ENCODE measurements around the gene SEMA7A.
"Not testable (repeated sequence)": the region's sequence is repeated elsewhere in the genome, so short reads cannot be mapped to it uniquely, and the experiment has no call there.

Gene SEMA7A

GRCh38 chr15:74367296-74367854 lies 66.4 kb downstream of the SEMA7A start, which contains the start of gene CYP11A1:
CYP11A1 (minus strand) TSS chr15:74367646; CDS start chr15:74367585, 61 bp downstream.
- no peak for DNase-seq

GRCh38 chr15:74365598-74366445 lies 67.9 kb downstream of the SEMA7A start:
- DNase-seq, result no peak

- DNase-seq, result no peak
These were observed 68.7 kb downstream of the SEMA7A start for GRCh38 chr15:74364936-74365597.

GRCh38 chr15:74362482-74362881 lies 71.3 kb downstream of the SEMA7A start:
- no peak for DNase-seq

- not testable (repeated sequence) for DNase-seq
These were observed 72.9 kb downstream of the SEMA7A start for GRCh38 chr15:74360855-74361254.

GRCh38 chr15:74359376-74359775 lies 74.4 kb downstream of the SEMA7A start:
- DNase-seq, result not testable (repeated sequence)

All from NCI-H1436 treated with DMSO at 0.1 percent for 48 hours (cell line).